ENCODE data around the gene ARHGAP22. TPM values are rescaled to one million over a fixed set of nuclear protein-coding genes. Genes with fewer than 3 reads are reported as not detected.

The ARHGAP22 gene
- total RNA-seq, 4 donors from 2014 or later = 7.7 to 16.5 (median 14.3) TPM

GRCh38 chr10:48517482-48517881, 87.4 kb downstream of the ARHGAP22 start:
- WGBS, 2 donors = 76 to 80% methylated on average over 7 to 9 of the region's 9 CpGs
- Histone ChIP-seq H3K9me3 (peaks cover 0 to 35% (median 5%) of the 10 kb centered on the region in 4 donors), H3K27ac (no peak overlapping the region), H3K4me3 (no peak overlapping the region), H3K36me3 (no peaks in the 10 kb centered on the region), H3K27me3 (no peaks in the 10 kb centered on the region), H3K4me1 (peaks cover 0 to 1% (median 0%) of the 10 kb centered on the region in 4 donors)
- no peak for DNase-seq (ENCODE audit: low spot score in 2 of 2)
- no peak for TF ChIP-seq EP300 (IDR thresholded peaks at IDR 0.05)
- no peak for TF ChIP-seq CTCF (IDR thresholded peaks at IDR 0.05)
- no peak for TF ChIP-seq POLR2A (IDR thresholded peaks at IDR 0.05)

- Histone ChIP-seq H3K4me3 (no peak overlapping the region), H3K9me3 (peaks cover 0 to 35% (median 5%) of the 10 kb centered on the region in 4 donors), H3K27me3 (no peaks in the 10 kb centered on the region), H3K4me1 (no peaks in the 10 kb centered on the region), H3K36me3 (no peaks in the 10 kb centered on the region), H3K27ac (no peak overlapping the region)
- TF ChIP-seq CTCF (IDR thresholded peaks at IDR 0.05) (no peak), EP300 (IDR thresholded peaks at IDR 0.05) (no peak), POLR2A (IDR thresholded peaks at IDR 0.05) (no peak)
- DNase-seq (ENCODE audit: low spot score in 2 of 2) = no peak
- WGBS, 2 donors = 74 to 80% methylated on average over 3 of the region's 3 CpGs
These were observed 88.0 kb downstream of the ARHGAP22 start for GRCh38 chr10:48516911-48517310.

GRCh38 chr10:48514916-48515315, 90.0 kb downstream of the ARHGAP22 start:
- TF ChIP-seq CTCF (IDR thresholded peaks at IDR 0.05) = no peak
- TF ChIP-seq EP300 (IDR thresholded peaks at IDR 0.05) = no peak
- no peak for TF ChIP-seq POLR2A (IDR thresholded peaks at IDR 0.05)
- Histone ChIP-seq H3K27ac (no peak overlapping the region), H3K4me3 (no peak overlapping the region), H3K4me1 (no peaks in the 10 kb centered on the region), H3K9me3 (peaks cover 0 to 35% (median 5%) of the 10 kb centered on the region in 4 donors), H3K27me3 (no peaks in the 10 kb centered on the region), H3K36me3 (no peaks in the 10 kb centered on the region)
- 85 to 98% methylated on average over 1 of the region's 1 CpG for WGBS, 2 donors
- DNase-seq (ENCODE audit: low spot score in 2 of 2) = no peak

GRCh38 chr10:48514255-48514654, 90.6 kb downstream of the ARHGAP22 start:
- peaks cover 0 to 35% (median 5%) of the 10 kb centered on the region in 4 donors for H3K9me3 ChIP-seq
- no peak overlapping the region for H3K27ac ChIP-seq
- TF ChIP-seq EP300 (IDR thresholded peaks at IDR 0.05) = no peak
- no peak for TF ChIP-seq POLR2A (IDR thresholded peaks at IDR 0.05)
- DNase-seq (ENCODE audit: low spot score in 2 of 2) = no peak
- no peaks in the 10 kb centered on the region for H3K36me3 ChIP-seq
- 85 to 91% methylated on average over 1 of the region's 1 CpG for WGBS, 2 donors
- no peak overlapping the region for H3K4me3 ChIP-seq
- H3K4me1 ChIP-seq = peaks cover 0 to 2% (median 0%) of the 10 kb centered on the region in 4 donors
- H3K27me3 ChIP-seq = no peaks in the 10 kb centered on the region

GRCh38 chr10:48512861-48513260, 92.0 kb downstream of the ARHGAP22 start:
- Histone ChIP-seq H3K27me3 (no peaks in the 10 kb centered on the region), H3K27ac (no peak overlapping the region), H3K4me1 (peaks cover 0 to 14% (median 0%) of the 10 kb centered on the region in 4 donors), H3K9me3 (peaks cover 0 to 35% (median 5%) of the 10 kb centered on the region in 4 donors), H3K36me3 (no peaks in the 10 kb centered on the region), H3K4me3 (no peak overlapping the region)
- TF ChIP-seq EP300 (IDR thresholded peaks at IDR 0.05) (no peak), POLR2A (IDR thresholded peaks at IDR 0.05) (no peak), CTCF (IDR thresholded peaks at IDR 0.05) (no peak)
- 55 to 59% methylated on average over 2 of the region's 2 CpGs for WGBS, 2 donors
- DNase-seq (ENCODE audit: low spot score in 2 of 2) = no peak

- Histone ChIP-seq H3K36me3 (no peaks in the 10 kb centered on the region), H3K4me3 (no peak overlapping the region), H3K9me3 (peaks cover 0 to 35% (median 5%) of the 10 kb centered on the region in 4 donors), H3K27ac (no peak overlapping the region), H3K4me1 (peaks cover 0 to 14% (median 0%) of the 10 kb centered on the region in 4 donors), H3K27me3 (no peaks in the 10 kb centered on the region)
- WGBS, 2 donors = 90 to 100% methylated on average over 1 of the region's 1 CpG
- TF ChIP-seq POLR2A (IDR thresholded peaks at IDR 0.05) (no peak), EP300 (IDR thresholded peaks at IDR 0.05) (no peak), CTCF (IDR thresholded peaks at IDR 0.05) (no peak)
- DNase-seq (ENCODE audit: low spot score in 2 of 2) = no peak
These were observed 93.0 kb downstream of the ARHGAP22 start for GRCh38 chr10:48511875-48512231.

Measured in tibial nerve (tissue), 4 donors.